Common myeloid progenitor, CD34-positive (primary cell): ENCODE data around the gene CHRND.
A peak's percentile ranks its signal among the peaks of the same experiment; 100 is the strongest.

Experiments used
- CTCF ChIA-PET: fragments of 350-600 bp; sonication (Branson Sonifier 250); formaldehyde crosslinking; loops from one replicate; lab custom pipeline; 2021; ENCODE audit warnings: antibody characterized with exemption; lab: Charles Lee
- POLR2A ChIA-PET: fragments of 350-600 bp; sonication (Branson Sonifier 250); formaldehyde crosslinking; loops from one replicate; lab custom pipeline; 2021; ENCODE audit warnings: antibody characterized with exemption; lab: Charles Lee
- DNase-seq, 3 donors: peaks; one replicate each; pipeline versions ENCODE4 v3.0.0 to v3.0.0-alpha.2; 2013
- H3K27ac ChIP-seq, 2 experiments: 1 replicate in 1 of 2; 2 replicates in 1 of 2; pipeline ENCODE4 v1.7.0; 2013; ENCODE audit warnings: inconsistent platforms in 2 of 2, low read length in 2 of 2, mild to moderate bottlenecking in 2 of 2, low read depth in 1 of 2, moderate library complexity in 1 of 2; ENCODE audit not compliant: severe bottlenecking in 2 of 2, insufficient read depth in 1 of 2, poor library complexity in 1 of 2
- H3K27me3 ChIP-seq, 5 experiments: replicated peaks in 2 of 5; 1 replicate in 3 of 5; 2 replicates in 2 of 5; pipeline versions ENCODE4 v1.6.1 to v1.7.0; 2013; ENCODE audit warnings: low read length in 4 of 5, mild to moderate bottlenecking in 2 of 5, moderate library complexity in 2 of 5, inconsistent platforms in 1 of 5; ENCODE audit not compliant: insufficient read depth in 5 of 5, control insufficient read depth in 4 of 5
- H3K36me3 ChIP-seq, 4 experiments: 1 replicate in 2 of 4; 2 replicates in 2 of 4; pipeline versions ENCODE4 v1.6.1 to v1.7.0; 2013; ENCODE audit warnings: low read length in 3 of 4, control low read depth in 1 of 4, mild to moderate bottlenecking in 1 of 4; ENCODE audit not compliant: control insufficient read depth in 4 of 4, insufficient read depth in 4 of 4
- H3K4me1 ChIP-seq, 4 experiments: 1 replicate in 3 of 4; 2 replicates in 1 of 4; pipeline versions ENCODE4 v1.6.1 to v1.7.1; 2013; ENCODE audit warnings: low read length in 3 of 4, mild to moderate bottlenecking in 3 of 4, control low read depth in 1 of 4, inconsistent platforms in 1 of 4, moderate library complexity in 1 of 4; ENCODE audit not compliant: control insufficient read depth in 4 of 4, insufficient read depth in 4 of 4; ENCODE audit errors: control extremely low read depth in 1 of 4
- H3K4me3 ChIP-seq, 7 experiments: 1 replicate in 4 of 7; 2 replicates in 3 of 7; pipeline versions ENCODE4 v1.5.1 to v1.7.0; 2013; ENCODE audit warnings: mild to moderate bottlenecking in 7 of 7, low read length in 6 of 7, moderate library complexity in 6 of 7, inconsistent platforms in 2 of 7, low read depth in 2 of 7, control low read depth in 1 of 7; ENCODE audit not compliant: insufficient read depth in 4 of 7, control insufficient read depth in 1 of 7; ENCODE audit errors: extremely low read depth in 1 of 7
- H3K9me3 ChIP-seq, 5 experiments: 1 replicate in 4 of 5; 2 replicates in 1 of 5; pipeline versions ENCODE4 v1.6.1 to v1.7.1; 2013; ENCODE audit warnings: low read length in 4 of 5, mild to moderate bottlenecking in 2 of 5, inconsistent platforms in 1 of 5, low read depth in 1 of 5, moderate library complexity in 1 of 5; ENCODE audit not compliant: control insufficient read depth in 4 of 5, insufficient read depth in 2 of 5; ENCODE audit errors: control extremely low read depth in 1 of 5
- WGBS: methylation state at CpG from one replicate; pipeline ENCODE4 v1.1.5; 2013; ENCODE audit not compliant: insufficient coverage; 5-methylcytosine and 5-hydroxymethylcytosine counted together

CHRND gene

DNA sequence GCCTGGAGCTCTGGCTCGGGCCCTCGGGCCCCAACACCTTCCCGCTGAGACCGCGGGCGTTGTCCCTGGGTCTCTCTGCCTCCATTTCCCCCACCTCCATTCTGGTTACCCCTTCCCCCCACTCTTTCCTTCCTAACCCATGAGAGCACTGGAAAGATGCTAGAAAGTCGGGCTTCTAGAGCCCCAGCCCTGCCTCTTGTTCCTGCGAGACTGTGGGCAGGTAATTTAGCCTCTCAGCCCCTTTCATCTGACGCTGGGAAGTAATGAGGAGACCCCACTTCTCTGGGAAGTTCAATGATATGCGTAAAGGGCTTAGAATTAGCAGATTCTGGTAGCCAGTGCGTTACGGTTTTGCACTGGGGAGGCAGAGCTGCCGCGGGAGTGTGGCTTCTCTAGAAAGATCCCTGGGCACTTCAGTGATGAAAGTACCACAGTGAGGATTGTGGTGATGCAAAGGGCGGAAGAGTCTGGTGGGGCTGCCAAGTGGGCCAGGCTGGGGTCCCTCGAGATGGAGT is 22.1 kb upstream of the CHRND start:
- H3K4me1 ChIP-seq, result peaks cover 0 to 15% (median 9%) of the 10 kb centered on the region in 4 experiments
- H3K36me3 ChIP-seq, result no peaks in the 10 kb centered on the region
- H3K9me3 ChIP-seq, result no peaks in the 10 kb centered on the region
- peak in 1 of 3 donors; percentile 18 for DNase-seq
- POLR2A ChIA-PET, result no interaction called here
- no peak overlapping the region for H3K27ac ChIP-seq
- peaks cover 5 to 75% (median 25%) of the 10 kb centered on the region in 5 experiments for H3K27me3 ChIP-seq
- 22% methylated on average over 9 of the region's 16 CpGs for WGBS
- H3K4me3 ChIP-seq, result peak overlapping the region in 3 of 7 experiments; percentile 49 to 58 (median 54)
- CTCF ChIA-PET, result interaction anchor here (0.9 to 1.7 kb wide), 3 partner anchors 9 to 13 kb away, joined by 3 to 5 read pairs (median 3); no protein-coding TSS in a partner anchor

- no peaks in the 10 kb centered on the region for H3K36me3 ChIP-seq
- ChIA-PET CTCF (interaction anchor here (1.0 to 1.7 kb wide), 3 partner anchors 11 to 14 kb away, joined by 3 to 5 read pairs (median 3); no protein-coding TSS in a partner anchor), POLR2A (no interaction called here)
- DNase-seq, result peak in 1 of 3 donors; percentile 19
- H3K4me3 ChIP-seq, result no peak overlapping the region
- no peaks in the 10 kb centered on the region for H3K9me3 ChIP-seq
- WGBS, result no CpG with 5 or more reads among the region's 2 CpGs
- no peak overlapping the region for H3K27ac ChIP-seq
- H3K27me3 ChIP-seq, result peaks cover 5 to 75% (median 24%) of the 10 kb centered on the region in 5 experiments
- peaks cover 0 to 15% (median 9%) of the 10 kb centered on the region in 4 experiments for H3K4me1 ChIP-seq
These were observed 21.5 kb upstream of the CHRND start for GRCh38 chr2:232504438-232504837.

DNA sequence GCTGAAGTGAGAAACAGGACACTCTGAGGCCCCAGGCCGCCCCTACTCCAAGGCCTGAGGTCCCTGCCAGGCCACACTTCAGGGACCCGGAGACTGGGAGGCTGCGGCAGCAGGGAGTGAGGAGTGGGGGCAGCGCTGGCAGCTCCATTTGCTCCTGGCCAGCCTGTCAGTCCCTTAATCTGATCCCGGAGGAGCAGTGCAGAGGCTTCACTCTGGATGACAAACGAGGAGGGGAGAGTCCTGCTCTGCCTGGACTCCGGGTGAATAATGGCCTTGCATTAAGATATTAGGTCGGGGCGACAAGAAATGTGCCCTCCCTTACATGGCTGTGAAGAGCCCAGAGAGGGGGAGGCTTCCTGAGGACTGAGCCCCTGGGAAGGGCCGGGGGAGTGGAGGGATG is 20.1 kb upstream of the CHRND start:
- Histone ChIP-seq H3K27ac (no peak overlapping the region), H3K4me3 (no peak overlapping the region), H3K4me1 (peaks cover 0 to 15% (median 9%) of the 10 kb centered on the region in 4 experiments), H3K9me3 (no peaks in the 10 kb centered on the region), H3K36me3 (no peaks in the 10 kb centered on the region), H3K27me3 (peaks cover 7 to 61% (median 23%) of the 10 kb centered on the region in 5 experiments)
- ChIA-PET CTCF (no interaction called here), POLR2A (no interaction called here)
- 52% methylated on average over 7 of the region's 10 CpGs for WGBS
- no peak for DNase-seq

DNA sequence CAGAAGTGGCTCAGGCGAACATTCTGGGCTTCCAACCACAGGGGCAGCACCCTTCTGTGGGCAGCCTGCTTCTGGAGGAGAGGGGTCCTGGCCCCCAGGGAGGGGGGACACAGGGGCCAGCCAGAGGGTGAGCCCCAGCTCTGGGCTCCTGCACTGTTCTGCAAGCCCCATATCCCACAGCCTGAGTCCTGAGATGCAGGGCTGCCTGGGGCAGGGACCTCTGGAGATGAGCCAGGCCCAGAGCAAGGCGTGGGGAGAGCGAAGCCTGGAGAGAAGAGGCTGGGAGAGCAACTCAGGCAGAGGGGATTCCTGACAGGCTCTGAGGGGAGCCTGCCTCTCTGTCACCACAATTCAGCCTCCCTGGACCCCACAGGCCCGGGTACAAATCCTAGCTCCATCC is 19.3 kb upstream of the CHRND start:
- POLR2A ChIA-PET, result no interaction called here
- CTCF ChIA-PET, result no interaction called here
- H3K27ac ChIP-seq, result no peak overlapping the region
- DNase-seq, result no peak
- H3K36me3 ChIP-seq, result no peaks in the 10 kb centered on the region
- H3K4me3 ChIP-seq, result no peak overlapping the region
- no peaks in the 10 kb centered on the region for H3K9me3 ChIP-seq
- peaks cover 0 to 15% (median 9%) of the 10 kb centered on the region in 4 experiments for H3K4me1 ChIP-seq
- WGBS, result 90% methylated on average over 3 of the region's 4 CpGs
- peaks cover 7 to 53% (median 26%) of the 10 kb centered on the region in 5 experiments for H3K27me3 ChIP-seq

- H3K36me3 ChIP-seq, result no peaks in the 10 kb centered on the region
- no peaks in the 10 kb centered on the region for H3K9me3 ChIP-seq
- H3K27me3 ChIP-seq, result peaks cover 7 to 38% (median 26%) of the 10 kb centered on the region in 5 experiments
- no peak overlapping the region for H3K4me3 ChIP-seq
- DNase-seq, result no peak
- peaks cover 0 to 7% (median 3%) of the 10 kb centered on the region in 4 experiments for H3K4me1 ChIP-seq
- 77% methylated on average over 2 of the region's 7 CpGs for WGBS
- CTCF ChIA-PET, result no interaction called here
- POLR2A ChIA-PET, result no interaction called here
- no peak overlapping the region for H3K27ac ChIP-seq
These were observed 17.7 kb upstream of the CHRND start for GRCh38 chr2:232508251-232508650.

DNA sequence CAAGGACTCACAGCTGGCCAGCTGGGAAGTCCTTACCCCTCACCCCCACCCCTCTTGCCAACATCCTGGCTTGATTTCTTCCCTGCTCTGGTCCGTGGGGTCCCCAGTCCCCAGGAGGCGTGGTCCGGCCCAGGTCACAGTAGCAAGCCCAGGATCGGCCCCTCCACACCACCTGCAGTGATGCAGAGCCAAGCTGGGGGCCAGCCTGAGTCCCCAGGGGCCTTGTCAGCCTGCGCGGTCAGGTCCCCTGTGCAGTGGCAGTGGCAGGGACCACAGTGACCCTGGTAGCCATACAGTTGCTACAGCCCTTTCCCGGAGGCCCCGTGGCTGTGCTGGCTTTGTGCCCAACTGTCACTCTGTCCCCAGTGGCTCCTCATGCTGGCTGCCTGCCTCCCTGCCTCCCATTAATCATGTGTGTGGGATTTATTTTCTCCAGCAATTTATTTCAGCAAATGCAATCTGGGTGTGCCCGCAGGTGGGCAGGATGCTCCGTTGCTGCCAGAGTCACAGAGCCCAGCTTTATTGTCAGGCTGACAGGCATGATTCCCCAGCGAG is 14.5 kb upstream of the CHRND start:
- CTCF ChIA-PET, result interaction anchor here (1.0 to 2.0 kb wide), 4 partner anchors 10 to 17 kb away, joined by 3 to 6 read pairs (median 4); no protein-coding TSS in a partner anchor
- Histone ChIP-seq H3K4me3 (no peak overlapping the region), H3K4me1 (no peaks in the 10 kb centered on the region), H3K36me3 (no peaks in the 10 kb centered on the region), H3K27me3 (peaks cover 2 to 8% (median 4%) of the 10 kb centered on the region in 5 experiments), H3K9me3 (no peaks in the 10 kb centered on the region), H3K27ac (no peak overlapping the region)
- no peak for DNase-seq
- WGBS, result 74% methylated on average over 8 of the region's 11 CpGs
- POLR2A ChIA-PET, result interaction anchor here (0.7 kb wide), 1 partner anchor 40 kb away, joined by 3 read pairs; no protein-coding TSS in a partner anchor

DNA sequence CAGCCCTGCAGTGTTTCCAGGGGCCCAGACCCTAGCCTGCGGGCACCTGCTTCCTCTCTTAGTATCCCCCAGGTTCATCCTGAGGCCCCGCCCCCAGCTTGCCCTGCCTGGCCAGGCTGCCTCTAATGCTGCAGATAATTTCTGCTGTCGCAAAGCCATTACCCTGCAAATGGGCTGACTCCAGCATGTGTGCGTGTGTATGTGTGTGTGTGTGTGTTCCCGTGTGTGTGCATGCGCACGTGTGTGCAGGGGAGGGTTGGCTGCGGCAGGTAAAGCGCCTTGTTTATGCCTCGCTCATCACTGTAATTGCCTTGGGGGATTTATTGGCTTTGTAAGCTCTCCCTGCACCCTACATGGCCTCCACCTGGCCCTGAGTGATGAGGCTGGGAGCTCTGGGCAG is 13.4 kb upstream of the CHRND start:
- H3K27ac ChIP-seq, result no peak overlapping the region
- H3K4me1 ChIP-seq, result no peaks in the 10 kb centered on the region
- H3K4me3 ChIP-seq, result no peak overlapping the region
- H3K9me3 ChIP-seq, result no peaks in the 10 kb centered on the region
- ChIA-PET POLR2A (no interaction called here), CTCF (interaction anchor here (0.6 to 2.0 kb wide), 6 partner anchors 9 to 74 kb away, joined by 3 to 6 read pairs (median 4); no protein-coding TSS in a partner anchor)
- 100% methylated on average over 2 of the region's 10 CpGs for WGBS
- H3K27me3 ChIP-seq, result peaks cover 0 to 9% (median 0%) of the 10 kb centered on the region in 5 experiments
- DNase-seq, result no peak
- no peaks in the 10 kb centered on the region for H3K36me3 ChIP-seq
